Measurements from ENCODE around the gene UBAC2. TPM values are rescaled to one million over a fixed set of nuclear protein-coding genes. Genes with fewer than 3 reads are reported as not detected.

The UBAC2 gene
- total and polyA plus RNA-seq, 2 of the 4 experiments (the other 2 are of a cell fraction), result 20.8 to 36.3 TPM

DNA sequence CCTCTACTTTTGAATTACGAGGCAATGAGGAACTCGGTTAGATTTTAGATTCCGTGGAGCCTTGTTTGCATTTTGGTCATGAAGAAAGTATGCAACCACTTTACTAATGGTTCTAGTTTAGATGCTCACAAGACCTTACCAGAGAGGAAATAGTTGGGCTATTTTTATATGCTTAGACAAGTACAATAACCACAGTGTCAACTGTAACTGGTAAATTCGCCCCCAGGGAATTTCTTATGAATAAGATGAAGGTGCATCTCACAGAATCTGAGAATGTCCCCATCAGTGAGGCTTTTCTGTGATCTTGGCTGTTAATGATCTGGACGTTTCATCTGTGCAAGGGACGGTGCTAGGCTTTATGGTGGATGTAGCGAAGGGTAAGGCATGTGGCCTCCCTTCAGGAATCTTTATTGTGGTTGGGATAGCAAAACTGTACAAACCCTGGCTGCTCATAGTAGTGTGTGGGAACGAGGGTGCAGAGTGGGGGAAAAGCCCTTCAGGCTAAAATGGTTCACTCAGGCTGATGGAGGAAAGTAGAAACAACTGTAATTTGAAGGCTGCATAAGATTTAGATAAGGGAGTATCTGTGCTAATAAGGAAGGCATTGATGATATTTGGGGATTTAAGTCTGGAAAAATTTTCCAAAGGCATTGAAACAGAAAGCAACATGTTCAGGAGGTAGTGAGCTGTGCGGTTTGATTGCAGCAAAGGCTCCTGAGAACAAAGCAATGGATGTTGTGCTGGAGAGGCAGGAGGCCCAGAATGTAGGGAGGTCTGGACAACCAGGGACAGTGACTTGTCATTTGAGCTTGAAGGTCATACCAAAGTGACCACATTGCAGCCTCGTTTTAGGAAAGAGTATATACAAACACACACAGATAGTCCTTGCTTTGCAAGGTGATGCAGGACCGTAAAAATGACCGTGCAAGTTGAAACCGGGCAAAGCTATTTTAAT is 28.4 kb downstream of the UBAC2 start:
- CTCF ChIA-PET, result no interaction called here
- H3K9me1 ChIP-seq (ENCODE audit: insufficient read depth, low read length), result peaks cover 31% of the 10 kb centered on the region
- H3K23ac ChIP-seq (ENCODE audit: low read depth, low read length), result peak overlapping the region; percentile 72; the same call in 1 of the 2 replicates
- peak overlapping the region; percentile 89 for H2BK120ac ChIP-seq (ENCODE audit: low read depth, low read length)
- H2BK15ac ChIP-seq (ENCODE audit: low read depth, low read length), result peak overlapping the region; percentile 35; the same call in 1 of the 3 replicates
- ATAC-seq (ENCODE audit: low read depth), result peak; percentile 94
- 24% methylated on average over 5 of the region's 13 CpGs; no CpG with 5 or more reads in 1 of the 2 experiments for WGBS, 2 experiments (ENCODE audit: extremely low coverage in 2 of 2, insufficient read length in 1 of 2)
- peaks cover 16% of the 10 kb centered on the region for H3K4me1 ChIP-seq (ENCODE audit: control insufficient read depth, insufficient read depth, low read length)
- POLR2A ChIA-PET (ENCODE audit: unreplicated experiment), result no interaction called here
- no peak overlapping the region for H4K5ac ChIP-seq (ENCODE audit: low read depth, low read length)
- DNase-seq, result peak; percentile 87
- in situ Hi-C loops (cut with MboI; ENCODE audit: low sequenced_read_pairs) (no loop called here), dilution Hi-C loops (cut with HindIII; ENCODE audit: low sequenced_read_pairs, unreplicated experiment) (no loop called here), intact Hi-C loops (cut with micrococcal nuclease) (no loop called here)
- H3K18ac ChIP-seq (ENCODE audit: low read depth, low read length), result peak overlapping the region; percentile 11; the same call in 1 of the 2 replicates
- TF ChIP-seq, protein P1, sequence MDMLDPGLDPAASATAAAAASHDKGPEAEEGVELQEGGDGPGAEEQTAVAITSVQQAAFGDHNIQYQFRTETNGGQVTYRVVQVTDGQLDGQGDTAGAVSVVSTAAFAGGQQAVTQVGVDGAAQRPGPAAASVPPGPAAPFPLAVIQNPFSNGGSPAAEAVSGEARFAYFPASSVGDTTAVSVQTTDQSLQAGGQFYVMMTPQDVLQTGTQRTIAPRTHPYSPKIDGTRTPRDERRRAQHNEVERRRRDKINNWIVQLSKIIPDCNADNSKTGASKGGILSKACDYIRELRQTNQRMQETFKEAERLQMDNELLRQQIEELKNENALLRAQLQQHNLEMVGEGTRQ (IDR thresholded peaks at IDR 0.05; ENCODE audit: low read depth, low read length), result no peak
- no peak for TF ChIP-seq MAZ (IDR thresholded peaks at IDR 0.05; ENCODE audit: borderline replicate concordance, low read depth, low read length)
- TF ChIP-seq MXI1 (IDR thresholded peaks at IDR 0.05; ENCODE audit: borderline replicate concordance, low read depth, low read length), result no peak
- no peak for TF ChIP-seq RFX5 (IDR thresholded peaks at IDR 0.05; ENCODE audit: low read depth, low read length)
- TF ChIP-seq, protein P2, sequence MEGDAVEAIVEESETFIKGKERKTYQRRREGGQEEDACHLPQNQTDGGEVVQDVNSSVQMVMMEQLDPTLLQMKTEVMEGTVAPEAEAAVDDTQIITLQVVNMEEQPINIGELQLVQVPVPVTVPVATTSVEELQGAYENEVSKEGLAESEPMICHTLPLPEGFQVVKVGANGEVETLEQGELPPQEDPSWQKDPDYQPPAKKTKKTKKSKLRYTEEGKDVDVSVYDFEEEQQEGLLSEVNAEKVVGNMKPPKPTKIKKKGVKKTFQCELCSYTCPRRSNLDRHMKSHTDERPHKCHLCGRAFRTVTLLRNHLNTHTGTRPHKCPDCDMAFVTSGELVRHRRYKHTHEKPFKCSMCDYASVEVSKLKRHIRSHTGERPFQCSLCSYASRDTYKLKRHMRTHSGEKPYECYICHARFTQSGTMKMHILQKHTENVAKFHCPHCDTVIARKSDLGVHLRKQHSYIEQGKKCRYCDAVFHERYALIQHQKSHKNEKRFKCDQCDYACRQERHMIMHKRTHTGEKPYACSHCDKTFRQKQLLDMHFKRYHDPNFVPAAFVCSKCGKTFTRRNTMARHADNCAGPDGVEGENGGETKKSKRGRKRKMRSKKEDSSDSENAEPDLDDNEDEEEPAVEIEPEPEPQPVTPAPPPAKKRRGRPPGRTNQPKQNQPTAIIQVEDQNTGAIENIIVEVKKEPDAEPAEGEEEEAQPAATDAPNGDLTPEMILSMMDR (conservative IDR thresholded peaks at IDR 0.05; ENCODE audit: low read depth, low read length), result no peak
- no peaks in the 10 kb centered on the region for H3K36me3 ChIP-seq (ENCODE audit: control insufficient read depth, insufficient read depth, low read length)
- H3K27ac ChIP-seq (ENCODE audit: insufficient read depth, low read length), result peak overlapping the region; percentile 63; the same call in 1 of the 2 replicates
- H2AK9ac ChIP-seq (replicated peaks; ENCODE audit: low read depth, low read length, poor library complexity), result peak overlapping the region; percentile 74
- H3K4ac ChIP-seq (ENCODE audit: low read depth, low read length), result peak overlapping the region; percentile 81
- H3K9ac ChIP-seq (ENCODE audit: low read depth, low read length), result no peak overlapping the region
- peak overlapping the region; percentile 79 for H2AK5ac ChIP-seq (ENCODE audit: low read depth, low read length)
- peak overlapping the region; percentile 59; the same call in 1 of the 2 replicates for H4K91ac ChIP-seq (ENCODE audit: insufficient read depth, low read depth, low read length)
- no peaks in the 10 kb centered on the region for H3K9me3 ChIP-seq (ENCODE audit: control insufficient read depth, insufficient read depth, low read length)
- no peaks in the 10 kb centered on the region for H3K27me3 ChIP-seq (ENCODE audit: control insufficient read depth, insufficient read depth, low read length)
- peak overlapping the region; percentile 1; the same call in 1 of the 2 replicates for H3K56ac ChIP-seq (ENCODE audit: extremely low read depth, insufficient read depth, low read length)
- H3K4me2 ChIP-seq (ENCODE audit: low read depth, low read length), result peak overlapping the region; percentile 84
- peak overlapping the region; percentile 53 for H3K14ac ChIP-seq (replicated peaks; ENCODE audit: low read depth, low read length)
- peak overlapping the region in 1 of 2 experiments; percentile 77; a peak in 1 of 4 replicates for H4K8ac ChIP-seq (ENCODE audit: low read depth in 2 of 2, low read length in 2 of 2)
- H3K4me3 ChIP-seq (ENCODE audit: insufficient read depth, low read depth, low read length), result no peak overlapping the region
- peaks cover 29% of the 10 kb centered on the region for H4K20me1 ChIP-seq (ENCODE audit: insufficient read depth, low read length)
- H2AFZ ChIP-seq (replicated peaks; ENCODE audit: low read length, poor library complexity), result peak overlapping the region; percentile 47
- no TSS peak for BruUV-seq (replicated peaks)
- H2BK20ac ChIP-seq (ENCODE audit: low read depth, low read length), result peak overlapping the region; percentile 71
- peaks cover 53 to 65% of the 10 kb centered on the region in 2 experiments for H3K79me1 ChIP-seq (ENCODE audit: low read depth in 1 of 2, low read length in 2 of 2)
- H2BK5ac ChIP-seq (ENCODE audit: low read depth, low read length, poor library complexity, severe bottlenecking), result peak overlapping the region; percentile 63

All from IMR-90 (cell line).